Mammary epithelial cell (primary cell): Measurements from ENCODE around the gene TJP3.

ENCODE experiments used
- EZH2 ChIP-seq: IDR thresholded peaks from 2 replicates; pipeline ENCODE4 v1.6.1; 2012; ENCODE audit warnings: low read length, inconsistent platforms, borderline replicate concordance
- TF ChIP-seq, protein P1 (sequence below), 2 donors: IDR thresholded peaks in 1 of 2; conservative IDR thresholded peaks in 1 of 2; 2 replicates each; pipeline ENCODE4 v1.5.1; 2011 to 2012; ENCODE audit warnings: inconsistent platforms in 2 of 2, low read length in 2 of 2, mild to moderate bottlenecking in 2 of 2, control low read depth in 1 of 2, low read depth in 1 of 2; ENCODE audit not compliant: insufficient read depth in 1 of 2; ENCODE audit errors: extremely low read depth in 1 of 2

GRCh38 chr19:3661284-3662238, 46.6 kb upstream of the TJP3 start:
- TF ChIP-seq, protein P1, sequence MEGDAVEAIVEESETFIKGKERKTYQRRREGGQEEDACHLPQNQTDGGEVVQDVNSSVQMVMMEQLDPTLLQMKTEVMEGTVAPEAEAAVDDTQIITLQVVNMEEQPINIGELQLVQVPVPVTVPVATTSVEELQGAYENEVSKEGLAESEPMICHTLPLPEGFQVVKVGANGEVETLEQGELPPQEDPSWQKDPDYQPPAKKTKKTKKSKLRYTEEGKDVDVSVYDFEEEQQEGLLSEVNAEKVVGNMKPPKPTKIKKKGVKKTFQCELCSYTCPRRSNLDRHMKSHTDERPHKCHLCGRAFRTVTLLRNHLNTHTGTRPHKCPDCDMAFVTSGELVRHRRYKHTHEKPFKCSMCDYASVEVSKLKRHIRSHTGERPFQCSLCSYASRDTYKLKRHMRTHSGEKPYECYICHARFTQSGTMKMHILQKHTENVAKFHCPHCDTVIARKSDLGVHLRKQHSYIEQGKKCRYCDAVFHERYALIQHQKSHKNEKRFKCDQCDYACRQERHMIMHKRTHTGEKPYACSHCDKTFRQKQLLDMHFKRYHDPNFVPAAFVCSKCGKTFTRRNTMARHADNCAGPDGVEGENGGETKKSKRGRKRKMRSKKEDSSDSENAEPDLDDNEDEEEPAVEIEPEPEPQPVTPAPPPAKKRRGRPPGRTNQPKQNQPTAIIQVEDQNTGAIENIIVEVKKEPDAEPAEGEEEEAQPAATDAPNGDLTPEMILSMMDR (conservative IDR thresholded peaks at IDR 0.05 in 1 of 2, IDR thresholded peaks at IDR 0.05 in 1 of 2; ENCODE audit: extremely low read depth in 1 of 2, insufficient read depth in 1 of 2, low read depth in 1 of 2, low read length in 2 of 2), result no peak
- no peak for TF ChIP-seq EZH2
